Spleen (tissue), 11 donors: Measurements from ENCODE around the gene ANKZF1. TPM values are rescaled to one million over a fixed set of nuclear protein-coding genes. Genes with fewer than 3 reads are reported as not detected.

Source experiments
- DNase-seq: peaks from one replicate; pipeline ENCODE4 v3.0.0-alpha.2; 2020
- H3K27ac ChIP-seq, 8 donors: fragments of 200-600 bp; sonication (generic) in 7 of 8; 1 replicate in 4 of 8; 2 replicates in 4 of 8; pipeline versions ENCODE4 v1.5.0 to v1.8.0; 2016 to 2021; ENCODE audit warnings: inconsistent platforms in 4 of 8, mild to moderate bottlenecking in 4 of 8, moderate library complexity in 1 of 8
- H3K27me3 ChIP-seq, 7 donors: fragments of 200-600 bp; sonication (generic) in 6 of 7; replicated peaks in 1 of 7; 1 replicate in 4 of 7; 2 replicates in 3 of 7; pipeline versions ENCODE4 v1.5.0 to v1.8.0; 2016 to 2021; ENCODE audit warnings: inconsistent platforms in 3 of 7, mild to moderate bottlenecking in 1 of 7
- H3K36me3 ChIP-seq, 6 donors: fragments of 200-600 bp; sonication (generic) in 5 of 6; 1 replicate in 4 of 6; 2 replicates in 2 of 6; pipeline versions ENCODE4 v1.5.0 to v1.8.0; 2016 to 2021; ENCODE audit warnings: inconsistent platforms in 2 of 6
- H3K4me1 ChIP-seq, 6 donors: fragments of 200-600 bp; sonication (generic) in 5 of 6; 1 replicate in 3 of 6; 2 replicates in 3 of 6; pipeline versions ENCODE4 v1.5.0 to v1.8.0; 2016 to 2021; ENCODE audit warnings: inconsistent platforms in 3 of 6
- H3K4me3 ChIP-seq, 8 donors: fragments of 200-600 bp; sonication (generic) in 7 of 8; 1 replicate in 4 of 8; 2 replicates in 4 of 8; pipeline versions ENCODE4 v1.5.0 to v1.8.0; 2016 to 2021; ENCODE audit warnings: inconsistent platforms in 4 of 8, mild to moderate bottlenecking in 4 of 8, moderate library complexity in 2 of 8
- H3K9me3 ChIP-seq, 8 donors: fragments of 200-600 bp; sonication (generic) in 7 of 8; 1 replicate in 4 of 8; 2 replicates in 4 of 8; pipeline versions ENCODE4 v1.5.0 to v1.8.0; 2016 to 2021; ENCODE audit warnings: inconsistent platforms in 4 of 8
- POLR2A ChIP-seq, 3 donors: fragments of 450-650 bp; IDR thresholded peaks; one replicate each; pipeline ENCODE4 v1.5.1; 2017; ENCODE audit warnings: antibody characterized with exemption in 3 of 3, mild to moderate bottlenecking in 1 of 3
- POLR2AphosphoS5 ChIP-seq, 3 donors: sonication (generic); formaldehyde crosslinking; IDR thresholded peaks; one replicate each; pipeline ENCODE4 v1.5.1; 2017; ENCODE audit warnings: antibody characterized with exemption in 3 of 3
- WGBS, 5 donors: extraction: QIAGEN DNeasy Blood & Tissue Kit in 3 of 5; methylation state at CpG; one replicate each; pipeline versions ENCODE4 v1.1.5 to v1.1.7; 2013 to 2018; 5-methylcytosine and 5-hydroxymethylcytosine counted together
- intact Hi-C: fragments of 100-400 bp; cut with DNase I; formaldehyde crosslinking; loops from one replicate; pipeline ENCODE4 v1.15.0; 2023; ENCODE audit warnings: low total_unique reads
- polyA plus RNA-seq, 3 donors: library from polyadenylated mRNA; stranded (reverse); fragments of 200-250 nt; gene quantifications; one replicate each; pipeline ENCODE4 v1.2.1, GENCODE V29; 2013
- total RNA-seq, 7 donors: library from RNA; depleted of rRNA in 3 of 7; stranded (reverse); fragments of >200 nt in 3 of 7; fragmentation: NEBNext Ultra II Directional in 4 of 7; extraction: Animal tissue kit (Norgen Biotek cat#: 25700) in 4 of 7; gene quantifications; one replicate each; pipeline versions ENCODE4 v1.1.0 to v1.2.1, GENCODE V29; 2016 to 2021
- TF ChIP-seq, protein P1 (sequence below), 11 experiments: fragments of 200-600 bp in 7 of 11; fragments of 450-650 bp in 4 of 11; sonication (generic) in 4 of 11; IDR thresholded peaks in 8 of 11; conservative IDR thresholded peaks in 3 of 11; 1 replicate in 7 of 11; 2 replicates in 4 of 11; pipeline versions ENCODE4 v1.4.0 to v1.8.0; 2016 to 2021; ENCODE audit warnings: antibody characterized with exemption in 11 of 11, inconsistent platforms in 4 of 11, mild to moderate bottlenecking in 1 of 11
- donor health status: healthy with polysubstance abuse.
- donor health status: DM: no; HTN: no; CAD: no; lungs with moderate emphysema.
- donor health status: DM: no; HTN: no; CAD: no.
- donor health status: Bipolar disorder and iron deficiency.
- donor health status: healthy.
- donor health status: DM: no; HTN: no; CAD: no.
- donor health status: DM: yes; HTN: yes; CAD: no.

Gene ANKZF1
- total and polyA plus RNA-seq, 10 donors = 30.5 to 141 (median 71.1) TPM

DNA sequence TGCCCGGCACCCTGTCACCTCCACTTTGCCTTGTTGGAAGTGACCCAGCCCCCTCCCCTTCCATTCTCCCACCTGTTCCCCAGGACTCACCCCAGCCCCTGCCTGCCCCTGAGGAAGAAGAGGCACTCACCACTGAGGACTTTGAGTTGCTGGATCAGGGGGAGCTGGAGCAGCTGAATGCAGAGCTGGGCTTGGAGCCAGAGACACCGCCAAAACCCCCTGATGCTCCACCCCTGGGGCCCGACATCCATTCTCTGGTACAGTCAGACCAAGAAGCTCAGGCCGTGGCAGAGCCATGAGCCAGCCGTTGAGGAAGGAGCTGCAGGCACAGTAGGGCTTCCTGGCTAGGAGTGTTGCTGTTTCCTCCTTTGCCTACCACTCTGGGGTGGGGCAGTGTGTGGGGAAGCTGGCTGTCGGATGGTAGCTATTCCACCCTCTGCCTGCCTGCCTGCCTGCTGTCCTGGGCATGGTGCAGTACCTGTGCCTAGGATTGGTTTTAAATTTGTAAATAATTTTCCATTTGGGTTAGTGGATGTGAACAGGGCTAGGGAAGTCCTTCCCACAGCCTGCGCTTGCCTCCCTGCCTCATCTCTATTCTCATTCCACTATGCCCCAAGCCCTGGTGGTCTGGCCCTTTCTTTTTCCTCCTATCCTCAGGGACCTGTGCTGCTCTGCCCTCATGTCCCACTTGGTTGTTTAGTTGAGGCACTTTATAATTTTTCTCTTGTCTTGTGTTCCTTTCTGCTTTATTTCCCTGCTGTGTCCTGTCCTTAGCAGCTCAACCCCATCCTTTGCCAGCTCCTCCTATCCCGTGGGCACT is 47.1 kb upstream of the ANKZF1 start:
- H3K27me3 ChIP-seq = no peaks in the 10 kb centered on the region
- peak overlapping the region in 6 of 8 donors; percentile 4 to 73 (median 46) for H3K27ac ChIP-seq
- TF ChIP-seq POLR2A (IDR thresholded peaks at IDR 0.05) (no peak), POLR2AphosphoS5 (IDR thresholded peaks at IDR 0.05) (peak in 1 of 3 donors; percentile 55)
- TF ChIP-seq, protein P1, sequence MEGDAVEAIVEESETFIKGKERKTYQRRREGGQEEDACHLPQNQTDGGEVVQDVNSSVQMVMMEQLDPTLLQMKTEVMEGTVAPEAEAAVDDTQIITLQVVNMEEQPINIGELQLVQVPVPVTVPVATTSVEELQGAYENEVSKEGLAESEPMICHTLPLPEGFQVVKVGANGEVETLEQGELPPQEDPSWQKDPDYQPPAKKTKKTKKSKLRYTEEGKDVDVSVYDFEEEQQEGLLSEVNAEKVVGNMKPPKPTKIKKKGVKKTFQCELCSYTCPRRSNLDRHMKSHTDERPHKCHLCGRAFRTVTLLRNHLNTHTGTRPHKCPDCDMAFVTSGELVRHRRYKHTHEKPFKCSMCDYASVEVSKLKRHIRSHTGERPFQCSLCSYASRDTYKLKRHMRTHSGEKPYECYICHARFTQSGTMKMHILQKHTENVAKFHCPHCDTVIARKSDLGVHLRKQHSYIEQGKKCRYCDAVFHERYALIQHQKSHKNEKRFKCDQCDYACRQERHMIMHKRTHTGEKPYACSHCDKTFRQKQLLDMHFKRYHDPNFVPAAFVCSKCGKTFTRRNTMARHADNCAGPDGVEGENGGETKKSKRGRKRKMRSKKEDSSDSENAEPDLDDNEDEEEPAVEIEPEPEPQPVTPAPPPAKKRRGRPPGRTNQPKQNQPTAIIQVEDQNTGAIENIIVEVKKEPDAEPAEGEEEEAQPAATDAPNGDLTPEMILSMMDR (IDR thresholded peaks at IDR 0.05 in 8 of 11, conservative IDR thresholded peaks at IDR 0.05 in 3 of 11) = no peak
- peaks cover 8 to 50% (median 33%) of the 10 kb centered on the region in 6 donors for H3K4me1 ChIP-seq
- intact Hi-C loops = no loop called here
- WGBS, 5 donors = 51 to 84% (median 65%) methylated on average over 4 to 8 of the region's 8 CpGs
- no peak overlapping the region for H3K4me3 ChIP-seq
- H3K36me3 ChIP-seq = peaks cover 0 to 74% (median 54%) of the 10 kb centered on the region in 6 donors
- no peaks in the 10 kb centered on the region for H3K9me3 ChIP-seq
- peak; percentile 84 for DNase-seq

DNA sequence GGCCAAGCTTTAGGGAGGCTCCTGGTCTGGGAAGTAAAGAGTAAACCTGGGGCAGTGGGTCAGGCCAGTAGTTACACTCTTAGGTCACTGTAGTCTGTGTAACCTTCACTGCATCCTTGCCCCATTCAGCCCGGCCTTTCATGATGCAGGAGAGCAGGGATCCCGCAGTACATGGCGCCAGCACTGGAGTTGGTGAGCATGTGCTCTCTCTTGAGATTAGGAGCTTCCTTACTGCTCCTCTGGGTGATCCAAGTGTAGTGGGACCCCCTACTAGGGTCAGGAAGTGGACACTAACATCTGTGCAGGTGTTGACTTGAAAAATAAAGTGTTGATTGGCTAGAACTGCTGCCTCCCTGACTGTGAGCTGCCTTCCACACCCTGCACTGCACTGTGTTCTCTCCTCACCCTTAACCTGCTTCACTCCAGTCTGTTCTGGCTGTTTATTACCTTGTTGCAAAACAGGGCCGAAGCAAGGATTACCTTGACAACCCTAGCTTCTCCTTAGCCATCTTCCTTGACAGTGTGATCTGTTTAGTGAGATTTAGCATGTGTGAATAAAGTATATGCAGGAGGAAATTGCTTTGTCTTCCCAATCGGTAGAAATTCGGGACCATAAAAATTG is 46.3 kb upstream of the ANKZF1 start:
- H3K9me3 ChIP-seq = no peaks in the 10 kb centered on the region
- H3K27me3 ChIP-seq = no peaks in the 10 kb centered on the region
- 91 to 96% (median 94%) methylated on average over 6 of the region's 6 CpGs for WGBS, 5 donors
- H3K27ac ChIP-seq = peak overlapping the region in 2 of 8 donors; percentile 57 to 73
- H3K36me3 ChIP-seq = peaks cover 0 to 74% (median 54%) of the 10 kb centered on the region in 6 donors
- intact Hi-C loops = no loop called here
- DNase-seq = no peak
- TF ChIP-seq, protein P1 (IDR thresholded peaks at IDR 0.05 in 8 of 11, conservative IDR thresholded peaks at IDR 0.05 in 3 of 11) = no peak
- TF ChIP-seq POLR2AphosphoS5 (IDR thresholded peaks at IDR 0.05) = no peak
- TF ChIP-seq POLR2A (IDR thresholded peaks at IDR 0.05) = no peak
- H3K4me3 ChIP-seq = no peak overlapping the region
- peaks cover 8 to 48% (median 33%) of the 10 kb centered on the region in 6 donors for H3K4me1 ChIP-seq

- Histone ChIP-seq H3K4me1 (peaks cover 4 to 41% (median 26%) of the 10 kb centered on the region in 6 donors), H3K36me3 (peaks cover 0 to 74% (median 54%) of the 10 kb centered on the region in 6 donors), H3K9me3 (no peaks in the 10 kb centered on the region), H3K27ac (no peak overlapping the region), H3K27me3 (no peaks in the 10 kb centered on the region), H3K4me3 (no peak overlapping the region)
- no peak for TF ChIP-seq POLR2A (IDR thresholded peaks at IDR 0.05)
- TF ChIP-seq, protein P1 (IDR thresholded peaks at IDR 0.05 in 8 of 11, conservative IDR thresholded peaks at IDR 0.05 in 3 of 11) = no peak
- no peak for TF ChIP-seq POLR2AphosphoS5 (IDR thresholded peaks at IDR 0.05)
- no peak for DNase-seq
- 83 to 99% (median 95%) methylated on average over 2 of the region's 2 CpGs for WGBS, 5 donors
- intact Hi-C loops = no loop called here
These were observed 45.5 kb upstream of the ANKZF1 start for GRCh38 chr2:219184121-219184520.
